ENCODE results near the gene CAMTA1.
"Not testable (repeated sequence)": the region's sequence is repeated elsewhere in the genome, so short reads cannot be mapped to it uniquely, and the experiment has no call there.

The CAMTA1 gene

GRCh38 chr1:6918925-6919511, 133.8 kb downstream of the CAMTA1 start:
- H3K4me3 ChIP-seq (ENCODE audit: low read depth, low read length) = no peak overlapping the region

DNA sequence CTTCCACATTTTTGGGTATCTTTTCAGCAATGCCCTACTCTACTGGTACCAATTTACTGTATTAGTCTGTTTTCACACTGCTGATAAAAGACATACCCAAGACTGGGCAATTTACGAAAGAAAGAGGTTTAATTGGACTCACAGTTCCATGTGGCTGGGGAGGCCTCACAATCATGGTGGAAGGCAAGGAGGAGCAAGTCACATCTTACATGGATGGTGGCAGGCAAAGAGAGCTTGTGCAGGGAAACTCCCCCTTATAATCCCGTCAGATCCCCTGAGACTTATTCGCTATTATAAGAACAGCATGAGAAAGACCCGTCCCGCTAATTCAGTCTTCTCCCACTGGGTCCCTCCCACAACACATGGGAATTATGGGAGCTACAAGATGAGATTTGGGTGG, 136.3 kb downstream of the CAMTA1 start:
- H3K27ac ChIP-seq (ENCODE audit: extremely low read depth, low read depth, low read length); H3K9me3 ChIP-seq (ENCODE audit: control insufficient read depth, insufficient read depth, low read depth, low read length); H3K4me1 ChIP-seq (ENCODE audit: control insufficient read depth, insufficient read depth, low read length); H3K36me3 ChIP-seq (ENCODE audit: control insufficient read depth in 2 of 2, insufficient read depth in 1 of 2, low read length in 2 of 2); H3K4me3 ChIP-seq (ENCODE audit: low read depth, low read length); POLR2A ChIA-PET: not testable (repeated sequence)
- CTCF ChIA-PET = interaction anchor here (0.6 kb wide), 1 partner anchor 1591 kb away, joined by 3 read pairs; no protein-coding TSS in a partner anchor

More at GRCh38 chr1:6918925-6919511, 133.8 kb downstream of the CAMTA1 start:
- H3K27ac ChIP-seq (ENCODE audit: extremely low read depth, low read depth, low read length) = no peak overlapping the region
- ChIA-PET POLR2A (no interaction called here), CTCF (interaction anchor here (0.5 to 0.6 kb wide), 2 partner anchors 21 to 201 kb away, joined by 3 read pairs; no protein-coding TSS in a partner anchor)
- no peaks in the 10 kb centered on the region for H3K4me1 ChIP-seq (ENCODE audit: control insufficient read depth, insufficient read depth, low read length)
- TF ChIP-seq ZNF366 (tag by site-specific recombination; conservative IDR thresholded peaks at IDR 0.05) (no peak), ZIC2 (tag by site-specific recombination; IDR thresholded peaks at IDR 0.05) (0 out of 2 replicates have a peak, but pooled peaks have one; percentile 9)
- H3K36me3 ChIP-seq (ENCODE audit: control insufficient read depth in 2 of 2, insufficient read depth in 1 of 2, low read length in 2 of 2) = no peaks in the 10 kb centered on the region
- no peaks in the 10 kb centered on the region for H3K9me3 ChIP-seq (ENCODE audit: control insufficient read depth, insufficient read depth, low read depth, low read length)

DNA sequence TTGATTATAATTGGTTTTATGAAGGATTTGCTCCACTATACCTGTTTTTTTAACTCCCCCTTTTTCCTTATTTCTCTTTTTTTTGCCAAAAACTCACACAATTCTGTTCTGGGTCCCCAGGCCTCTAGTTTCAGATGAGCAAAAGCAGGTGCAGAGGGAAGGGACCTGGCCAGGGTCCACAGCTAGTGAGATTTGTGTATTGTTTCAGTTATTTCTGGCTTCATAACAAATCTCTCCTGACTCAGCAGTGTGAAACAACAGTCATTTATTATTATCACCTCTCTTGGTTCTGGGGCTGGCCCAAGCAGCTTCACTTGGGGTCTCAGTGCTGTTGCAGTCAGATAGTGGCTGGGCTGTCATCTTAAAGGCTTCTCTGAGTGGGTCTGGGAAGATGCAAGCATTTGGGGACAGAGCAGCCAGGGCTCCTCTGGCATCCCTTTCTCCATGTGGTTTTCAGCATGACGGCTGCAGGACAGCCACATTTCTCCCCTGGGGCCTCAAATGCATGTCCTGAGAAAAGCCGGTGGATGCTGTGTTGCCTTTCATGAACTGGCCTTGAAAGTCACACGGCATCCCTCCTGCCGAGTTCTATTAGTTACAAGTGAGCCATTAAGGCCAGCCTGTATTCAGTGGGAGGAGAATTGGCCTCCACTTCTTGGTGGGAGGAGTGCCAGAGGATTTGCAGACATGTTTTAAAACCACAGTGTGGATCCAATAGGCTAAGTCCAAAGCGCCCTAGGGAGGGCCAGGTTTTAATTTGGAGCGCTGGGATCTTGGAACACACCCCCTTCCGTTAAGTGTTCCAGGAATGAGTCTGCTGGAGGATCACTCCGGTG, 137.1 kb downstream of the CAMTA1 start:
- Histone ChIP-seq H3K4me1 (ENCODE audit: control insufficient read depth, insufficient read depth, low read length) (no peaks in the 10 kb centered on the region), H3K27ac (ENCODE audit: extremely low read depth, low read depth, low read length) (no peak overlapping the region), H3K4me3 (ENCODE audit: low read depth, low read length) (no peak overlapping the region), H3K9me3 (ENCODE audit: control insufficient read depth, insufficient read depth, low read depth, low read length) (no peaks in the 10 kb centered on the region), H3K36me3 (ENCODE audit: control insufficient read depth in 2 of 2, insufficient read depth in 1 of 2, low read length in 2 of 2) (no peaks in the 10 kb centered on the region)
- peak; percentile 56 for TF ChIP-seq ZIC2 (tag by site-specific recombination; IDR thresholded peaks at IDR 0.05)
- TF ChIP-seq ZNF133 (tag by site-specific recombination; IDR thresholded peaks at IDR 0.05) = no peak
- no peak for TF ChIP-seq ZNF571 (tag by site-specific recombination; IDR thresholded peaks at IDR 0.05)
- ChIA-PET CTCF (interaction anchor here (0.6 kb wide), 1 partner anchor 1590 kb away, joined by 3 read pairs; no protein-coding TSS in a partner anchor), POLR2A (no interaction called here)

DNA sequence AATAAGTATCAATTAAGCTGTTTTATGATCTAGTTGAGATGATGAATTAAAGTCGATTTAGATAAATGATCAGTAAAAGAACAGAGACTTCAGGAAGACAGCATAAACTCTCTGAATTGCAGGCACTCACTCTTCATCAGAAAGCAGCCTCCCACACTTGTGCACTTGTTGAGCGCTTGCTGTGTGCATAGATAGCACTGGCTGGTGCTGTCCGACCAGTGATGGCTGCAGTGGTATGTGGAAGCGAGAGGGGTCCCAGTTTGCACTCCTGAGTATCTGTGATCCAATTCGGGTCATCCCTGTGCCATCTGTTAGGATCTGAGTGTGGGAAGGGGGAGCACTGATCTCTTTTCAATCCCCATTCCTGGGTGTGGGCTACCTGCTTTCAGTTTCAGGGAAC, 137.8 kb downstream of the CAMTA1 start:
- TF ChIP-seq, protein P1, sequence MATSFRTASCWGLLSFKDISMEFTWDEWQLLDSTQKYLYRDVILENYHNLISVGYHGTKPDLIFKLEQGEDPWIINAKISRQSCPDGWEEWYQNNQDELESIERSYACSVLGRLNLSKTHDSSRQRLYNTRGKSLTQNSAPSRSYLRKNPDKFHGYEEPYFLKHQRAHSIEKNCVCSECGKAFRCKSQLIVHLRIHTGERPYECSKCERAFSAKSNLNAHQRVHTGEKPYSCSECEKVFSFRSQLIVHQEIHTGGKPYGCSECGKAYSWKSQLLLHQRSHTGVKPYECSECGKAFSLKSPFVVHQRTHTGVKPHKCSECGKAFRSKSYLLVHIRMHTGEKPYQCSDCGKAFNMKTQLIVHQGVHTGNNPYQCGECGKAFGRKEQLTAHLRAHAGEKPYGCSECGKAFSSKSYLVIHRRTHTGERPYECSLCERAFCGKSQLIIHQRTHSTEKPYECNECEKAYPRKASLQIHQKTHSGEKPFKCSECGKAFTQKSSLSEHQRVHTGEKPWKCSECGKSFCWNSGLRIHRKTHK (tag by site-specific recombination; IDR thresholded peaks at IDR 0.05) = no peak
- TF ChIP-seq SCRT1 (tag by site-specific recombination; IDR thresholded peaks at IDR 0.05; ENCODE audit: borderline replicate concordance) = 0 out of 2 replicates have a peak, but pooled peaks have one; percentile 16
- H3K27ac ChIP-seq (ENCODE audit: extremely low read depth, low read depth, low read length) = no peak overlapping the region

DNA sequence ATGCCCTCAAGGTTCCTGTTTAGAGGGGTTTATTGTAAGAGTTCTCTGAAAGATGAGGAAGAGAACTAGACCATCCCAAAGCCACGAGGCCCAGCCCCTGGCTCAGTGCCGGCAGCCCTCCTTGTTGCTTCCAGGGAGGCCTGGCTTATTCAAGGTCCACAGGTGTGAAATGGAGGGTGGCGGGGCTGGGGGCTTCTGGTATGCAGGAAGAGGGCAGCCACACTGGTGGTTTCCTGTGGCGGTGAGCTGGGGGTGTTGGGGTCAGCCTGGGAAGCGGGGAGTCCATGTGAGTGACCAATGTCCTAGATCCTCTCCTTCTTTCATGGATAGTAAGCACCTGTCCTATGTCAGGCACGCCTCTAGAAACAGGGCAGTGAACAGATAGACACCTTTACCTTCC, 138.2 kb downstream of the CAMTA1 start:
- Histone ChIP-seq H3K27ac (ENCODE audit: extremely low read depth, low read depth, low read length) (no peak overlapping the region), H3K4me3 (ENCODE audit: low read depth, low read length) (no peak overlapping the region), H3K36me3 (ENCODE audit: control insufficient read depth in 2 of 2, insufficient read depth in 1 of 2, low read length in 2 of 2) (no peaks in the 10 kb centered on the region), H3K9me3 (ENCODE audit: control insufficient read depth, insufficient read depth, low read depth, low read length) (no peaks in the 10 kb centered on the region), H3K4me1 (ENCODE audit: control insufficient read depth, insufficient read depth, low read length) (no peaks in the 10 kb centered on the region)
- ChIA-PET CTCF (no interaction called here), POLR2A (no interaction called here)
- TF ChIP-seq AEBP2 (tag by site-specific recombination; IDR thresholded peaks at IDR 0.05; ENCODE audit: borderline replicate concordance) = no peak
- TF ChIP-seq ZNF707 (tag by site-specific recombination; IDR thresholded peaks at IDR 0.05) = no peak

More for the DNA sequence above, 137.8 kb downstream of the CAMTA1 start:
- Histone ChIP-seq H3K4me1 (ENCODE audit: control insufficient read depth, insufficient read depth, low read length) (no peaks in the 10 kb centered on the region), H3K4me3 (ENCODE audit: low read depth, low read length) (no peak overlapping the region), H3K36me3 (ENCODE audit: control insufficient read depth in 2 of 2, insufficient read depth in 1 of 2, low read length in 2 of 2) (no peaks in the 10 kb centered on the region), H3K9me3 (ENCODE audit: control insufficient read depth, insufficient read depth, low read depth, low read length) (no peaks in the 10 kb centered on the region)
- ChIA-PET CTCF (no interaction called here), POLR2A (no interaction called here)

Measured in HEK293 (cell line).